Hematopoietic multipotent progenitor cell (in vitro differentiated cells): Measurements from ENCODE around the gene GOLGA2. TPM values are rescaled to one million over a fixed set of nuclear protein-coding genes. Genes with fewer than 3 reads are reported as not detected.
"Not testable (repeated sequence)": the region's sequence is repeated elsewhere in the genome, so short reads cannot be mapped to it uniquely, and the experiment has no call there.

ENCODE experiments used
- DNase-seq, 3 donors: peaks; one replicate each; pipeline ENCODE4 v3.0.0-alpha.2; 2011 to 2015; ENCODE audit warnings: low read depth in 2 of 3, low spot score in 2 of 3
- total RNA-seq: library from RNA; depleted of rRNA; stranded (reverse); fragments of >200 nt; gene quantifications from one replicate; pipeline ENCODE4 v1.2.3, GENCODE V29; 2012

The GOLGA2 gene
- total RNA-seq, 1 donor, result 29.4 TPM

GRCh38 chr9:128293091-128293490, 17.3 kb upstream of the GOLGA2 start:
- no peak for DNase-seq

DNA sequence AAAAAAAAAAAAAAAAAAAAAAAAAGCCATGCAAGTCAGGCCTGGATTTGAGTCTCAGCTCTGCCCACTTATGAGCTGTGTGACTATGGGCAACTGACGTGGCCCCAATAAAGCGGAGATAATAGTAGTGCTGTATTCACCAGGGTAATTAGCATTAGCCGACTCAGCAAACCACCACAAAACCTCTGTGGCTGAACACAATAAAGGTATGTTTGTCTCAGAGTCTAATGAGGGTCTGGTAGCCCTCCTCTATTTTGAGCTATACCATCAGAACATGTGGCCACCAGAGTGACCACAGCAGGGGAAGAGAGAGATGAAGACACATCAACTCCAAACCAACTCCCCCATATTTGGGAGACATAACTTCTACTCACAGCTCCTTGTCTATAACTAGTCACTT, 16.2 kb upstream of the GOLGA2 start:
- DNase-seq, result no peak

- no peak for DNase-seq
These were observed 12.6 kb upstream of the GOLGA2 start for GRCh38 chr9:128288273-128289004.

DNA sequence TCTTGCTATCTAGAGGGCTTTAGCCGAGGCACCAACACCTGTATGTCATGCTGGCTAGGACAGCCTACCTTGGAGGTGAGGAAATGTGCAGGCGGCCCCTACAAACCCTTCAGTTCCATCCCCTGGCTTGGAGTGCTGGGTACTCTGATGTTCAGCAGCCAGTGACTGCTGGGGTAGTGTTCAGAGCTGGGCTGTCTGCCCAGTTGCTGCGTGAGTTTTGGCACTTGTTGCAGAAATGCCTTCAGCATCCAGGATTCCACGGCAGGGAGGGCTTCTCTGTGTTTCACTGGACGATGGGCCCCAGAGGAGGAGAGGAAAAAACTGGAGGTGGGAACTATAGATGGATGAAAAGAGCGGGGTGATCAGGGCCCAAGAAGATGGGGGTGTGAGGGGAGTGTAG, 10.6 kb upstream of the GOLGA2 start:
- no peak for DNase-seq

DNA sequence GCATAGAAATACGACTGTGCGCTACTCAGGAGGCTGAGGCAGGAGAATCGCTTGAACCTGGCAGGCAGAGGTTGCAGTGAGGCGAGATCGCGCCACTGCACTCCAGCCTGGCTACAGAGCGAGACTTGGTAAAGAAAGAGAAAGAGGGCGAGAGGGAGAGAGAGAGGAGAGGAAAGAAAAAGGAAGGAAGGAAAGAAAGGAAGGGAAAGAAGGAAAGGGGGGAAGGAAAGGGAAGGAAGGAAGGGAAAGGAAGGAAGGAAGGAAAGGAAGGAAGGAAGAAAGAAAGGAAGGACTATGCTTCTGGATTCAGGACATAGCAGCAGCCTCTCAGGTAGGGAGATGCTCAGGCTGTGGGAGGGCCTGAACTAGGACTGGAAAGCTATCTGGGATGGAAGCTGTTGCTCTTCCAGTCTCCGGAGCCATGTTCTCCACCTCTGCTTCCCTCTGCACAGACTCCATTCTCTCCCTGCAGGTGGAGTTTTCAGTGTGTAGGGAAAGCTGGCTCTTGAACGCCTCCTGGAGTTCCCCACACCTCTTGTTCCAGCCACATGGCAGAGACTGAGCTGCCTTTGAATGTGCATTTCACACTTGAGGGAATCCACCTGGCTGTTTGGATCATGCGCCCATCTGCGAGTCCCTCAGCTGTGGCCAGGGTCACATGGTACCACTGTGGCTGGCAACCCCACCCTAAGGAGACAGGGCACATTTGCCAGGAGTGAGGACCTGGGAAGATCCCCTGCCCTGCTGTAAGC, 9.4 kb upstream of the GOLGA2 start:
- no peak for DNase-seq

DNA sequence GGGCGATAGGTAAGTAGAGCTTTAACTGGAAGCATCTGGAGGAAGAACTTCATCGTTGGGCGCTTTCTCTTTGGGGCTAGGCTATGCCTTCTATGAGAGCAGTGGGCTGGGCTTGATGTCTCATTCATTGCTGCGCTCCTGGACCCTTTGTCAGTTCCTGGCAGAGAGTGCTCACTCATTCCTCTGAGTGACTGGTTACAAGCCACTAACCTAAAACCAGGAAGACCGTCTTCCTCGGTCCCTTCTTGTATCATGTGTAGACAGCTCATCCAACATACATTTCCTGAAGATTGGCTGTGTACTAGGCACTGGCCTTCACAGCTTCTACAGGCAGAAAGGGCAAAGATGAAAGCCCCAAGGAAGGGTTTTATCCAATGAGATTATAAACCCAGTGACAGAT, 6.7 kb upstream of the GOLGA2 start:
- no peak for DNase-seq

DNA sequence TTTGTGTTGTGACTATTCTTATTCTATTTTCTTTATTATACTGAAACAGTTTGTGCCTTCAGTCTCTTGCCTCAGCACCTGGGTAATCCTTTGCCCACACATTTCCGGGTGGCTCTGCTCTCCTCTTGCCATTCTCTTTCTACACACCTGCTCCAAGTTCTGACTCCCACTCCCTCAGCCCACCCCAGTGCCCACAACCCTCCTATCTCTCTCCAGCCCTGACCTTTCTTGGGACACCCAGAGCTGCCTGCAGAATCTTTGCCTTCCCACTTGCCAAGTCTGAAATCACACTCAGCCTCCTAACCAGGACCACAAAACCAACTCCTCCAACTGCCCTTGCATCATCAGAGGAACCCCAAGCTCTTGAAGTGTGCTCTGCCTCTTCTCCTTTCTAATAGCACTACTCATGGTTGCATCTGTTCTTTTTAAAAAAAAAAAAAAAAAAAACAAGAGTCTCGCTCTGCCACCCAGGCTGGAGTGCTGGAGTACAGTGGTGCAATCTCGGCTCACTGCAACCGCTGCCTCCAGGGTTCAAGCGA, 4.3 kb upstream of the GOLGA2 start:
- DNase-seq, result no peak

DNA sequence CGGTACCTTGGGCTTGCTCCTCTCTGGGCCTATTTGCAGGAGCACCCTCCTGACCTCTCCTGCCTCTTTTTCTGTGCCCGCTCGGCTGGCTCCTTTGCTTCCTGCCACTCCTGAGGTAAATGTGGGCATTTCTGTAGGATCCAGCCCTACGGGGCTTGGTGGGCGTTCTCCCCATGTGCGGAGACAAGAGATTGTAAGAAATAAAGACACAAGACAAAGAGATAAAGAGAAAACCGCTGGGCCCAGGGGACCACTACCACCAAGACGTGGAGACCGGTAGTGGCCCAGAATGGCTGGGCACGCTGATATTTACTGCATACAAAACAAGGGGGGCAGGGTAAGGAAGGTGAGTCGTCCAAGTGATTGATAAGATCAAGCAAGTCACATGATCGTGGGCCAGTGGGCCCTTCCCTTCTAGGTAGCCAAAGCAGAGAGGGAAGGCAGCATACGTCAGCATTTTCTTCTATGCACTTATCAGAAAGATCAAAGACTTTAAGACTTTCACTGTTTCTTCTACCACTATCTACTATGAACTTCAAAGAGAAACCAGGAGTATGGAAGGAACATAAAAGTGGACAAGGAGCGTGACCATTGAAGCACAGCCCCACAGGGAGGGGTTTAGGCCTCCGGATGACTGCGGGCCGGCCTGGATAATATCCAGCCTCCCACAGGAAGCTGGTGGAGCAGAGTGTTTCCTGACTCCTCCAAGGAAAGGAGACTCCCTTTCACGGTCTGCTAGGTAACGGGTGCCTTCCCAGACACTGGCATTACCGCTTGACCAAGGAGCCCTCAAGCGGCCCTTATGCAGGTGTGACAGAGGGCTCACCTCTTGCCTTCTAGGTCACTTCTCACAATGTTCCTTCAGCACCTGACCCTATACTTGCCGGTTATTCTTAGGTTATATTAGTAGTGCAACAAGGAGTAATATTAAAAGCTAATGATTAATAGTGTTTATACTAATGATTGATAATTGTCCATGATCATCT, 3.6 kb upstream of the GOLGA2 start:
- not testable (repeated sequence) for DNase-seq

GRCh38 chr9:128276574-128277270, 915 bp upstream of the GOLGA2 start:
- DNase-seq, result no peak

- DNase-seq, result peak; percentile 99 to 100 (median 100)
These were observed 284 bp upstream of the GOLGA2 start, which contains the start of gene SWI5 for GRCh38 chr9:128276008-128276573. SWI5 (plus strand) TSS chr9:128276276.

- no peak for DNase-seq
These were observed 1.6 kb downstream of the GOLGA2 start for GRCh38 chr9:128274245-128274644.

GRCh38 chr9:128271512-128271911, 4.3 kb downstream of the GOLGA2 start:
- no peak for DNase-seq

DNA sequence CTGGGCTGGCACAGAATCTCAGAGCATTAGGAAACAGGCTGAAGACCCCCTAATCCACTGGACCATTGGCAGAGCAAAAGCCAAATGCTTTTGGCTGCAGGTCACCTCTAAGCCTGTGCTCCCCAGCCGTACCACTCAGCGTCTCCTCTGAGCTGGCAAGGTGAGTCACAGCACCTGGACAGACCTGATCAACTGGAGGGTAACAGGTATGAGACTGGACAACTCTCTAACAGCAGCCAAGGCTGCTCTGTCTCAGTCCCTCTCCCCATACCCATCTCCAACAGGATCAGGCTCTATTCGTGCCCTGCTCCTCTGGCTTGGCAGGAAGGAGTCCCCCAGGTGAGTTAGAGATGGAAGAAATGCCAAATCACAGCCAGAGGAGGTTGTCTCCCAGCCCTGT, 4.7 kb downstream of the GOLGA2 start:
- no peak for DNase-seq

DNA sequence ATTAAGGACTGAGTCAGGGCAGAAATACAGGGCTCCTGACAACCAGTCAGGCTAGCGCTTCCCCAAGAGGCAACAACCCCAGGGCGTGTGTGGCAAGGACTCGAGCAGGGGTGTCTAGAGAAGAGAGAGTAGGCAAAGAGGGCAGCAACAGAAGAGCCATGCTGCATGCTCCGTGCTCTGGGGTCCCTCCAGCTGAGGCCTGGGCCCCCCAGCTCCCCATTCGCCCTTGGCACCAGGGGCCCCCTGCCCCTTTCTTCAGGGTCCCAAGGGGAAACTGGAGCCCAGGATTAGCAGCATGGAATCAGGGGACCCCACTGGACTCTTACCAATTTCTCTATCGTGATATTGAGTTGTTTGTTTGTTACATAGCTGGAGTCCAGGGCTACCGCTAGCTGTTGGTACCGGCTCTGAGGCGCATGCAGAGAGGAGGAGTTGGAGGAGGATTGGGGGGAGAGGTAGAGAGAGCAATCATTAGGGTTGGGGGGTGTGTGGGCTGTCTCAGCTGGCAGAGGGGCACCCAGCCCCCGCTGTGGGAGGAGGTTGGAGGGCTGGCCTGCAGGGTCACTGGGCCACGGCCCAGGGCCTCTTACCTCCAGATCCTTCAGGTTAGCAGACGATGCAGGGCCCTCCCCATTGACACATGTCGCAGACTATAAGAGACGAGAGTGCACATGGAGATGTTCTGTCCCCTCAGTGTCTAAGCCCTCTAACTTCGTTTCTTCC, 8.8 kb downstream of the GOLGA2 start:
- DNase-seq, result no peak

- DNase-seq, result no peak
These were observed 10.4 kb downstream of the GOLGA2 start for GRCh38 chr9:128265348-128265847.

DNA sequence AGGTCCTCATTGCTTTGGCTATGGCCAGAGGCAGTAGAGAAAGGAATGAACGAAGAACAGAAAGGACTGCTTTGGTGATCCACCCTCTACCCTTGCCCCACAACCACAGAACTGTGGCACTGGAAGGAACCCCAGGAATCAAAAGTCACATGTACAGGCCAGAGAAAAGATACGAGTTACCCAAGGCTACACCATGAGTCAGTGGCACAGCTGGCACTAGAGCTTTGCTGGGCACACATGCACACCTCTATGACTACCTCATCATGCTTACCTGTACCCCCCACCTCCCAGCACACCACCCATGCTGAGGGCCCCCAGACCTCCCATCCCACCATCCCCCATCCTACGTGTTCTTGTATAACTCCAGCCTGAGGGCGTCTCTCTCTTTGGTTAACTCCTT, 13.1 kb downstream of the GOLGA2 start:
- DNase-seq, result no peak

DNA sequence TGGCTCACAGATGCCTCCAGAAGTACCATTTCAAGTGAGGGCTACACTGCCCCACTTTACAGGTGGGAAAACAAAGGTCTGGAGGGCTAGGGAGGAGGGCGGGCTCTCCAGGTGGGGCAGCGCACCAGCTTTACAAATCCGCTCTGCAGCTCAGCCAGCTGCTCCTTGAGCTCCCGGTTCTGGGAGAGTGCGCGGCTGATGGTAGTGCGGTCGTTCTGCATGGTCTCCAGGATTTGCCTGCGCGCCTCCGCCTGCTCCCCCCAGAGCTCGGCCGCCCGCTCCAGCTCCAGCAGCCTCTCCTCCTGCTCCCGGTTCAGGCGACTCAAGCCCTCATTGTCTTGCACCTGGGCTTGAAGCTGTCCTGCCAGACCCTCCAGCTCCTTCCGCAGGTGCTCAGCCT, 15.5 kb downstream of the GOLGA2 start:
- DNase-seq, result no peak

- DNase-seq, result no peak
These were observed 16.7 kb downstream of the GOLGA2 start for GRCh38 chr9:128259156-128259555.

- DNase-seq, result no peak
These were observed 17.5 kb downstream of the GOLGA2 start for GRCh38 chr9:128258326-128258725.
